Caco-2 (cell line): ENCODE measurements around the gene NR6A1. TPM values are rescaled to one million over a fixed set of nuclear protein-coding genes. Genes with fewer than 3 reads are reported as not detected.

Experiments
- BruUV-seq: library from RNA; stranded (reverse); fragments of 400-500 nt; replicated peaks from 2 replicates; lab custom pipeline; 2021; lab: Mats Ljungman, UMichigan
- CTCF ChIA-PET: fragments of 300-600 bp; sonication (Branson Sonifier 250); formaldehyde crosslinking; loops from one replicate; lab custom pipeline; 2022; ENCODE audit warnings: antibody characterized with exemption; lab: Charles Lee
- POLR2A ChIA-PET: fragments of 300-600 bp; sonication (Branson Sonifier 250); formaldehyde crosslinking; loops from one replicate; lab custom pipeline; 2022; ENCODE audit warnings: antibody characterized with exemption; lab: Charles Lee
- DNase-seq, 2 experiments: peaks; one replicate each; pipeline versions ENCODE4 v3.0.0 to v3.0.0-alpha.2; 2020 to 2022
- H3K27me3 ChIP-seq: replicated peaks from 2 replicates; pipeline ENCODE4 v1.6.0; 2011; ENCODE audit warnings: low read length; ENCODE audit not compliant: control insufficient read depth, insufficient read depth
- H3K36me3 ChIP-seq: 2 replicates; pipeline ENCODE4 v1.5.1; 2011; ENCODE audit warnings: low read length; ENCODE audit not compliant: control insufficient read depth, insufficient read depth
- H3K4me1 ChIP-seq: fragments of 250-450 bp; sonication (Bioruptor Pico); 2 replicates; pipeline ENCODE4 v1.5.1; 2020; ENCODE audit warnings: mild to moderate bottlenecking
- H3K4me3 ChIP-seq: 2 replicates; pipeline ENCODE4 v1.5.1; 2011; ENCODE audit warnings: low read depth, mild to moderate bottlenecking, control low read depth, low read length
- H3K9me3 ChIP-seq: fragments of 250-450 bp; sonication (Bioruptor Pico); 2 replicates; pipeline ENCODE4 v1.5.1; 2020; ENCODE audit warnings: mild to moderate bottlenecking, moderate library complexity
- H3K27ac Mint-ChIP-seq: one replicate; pipeline ENCODE4 v1.8.0; 2022; ENCODE audit warnings: mixed read lengths; ENCODE audit not compliant: unreplicated experiment
- H3K27me3 Mint-ChIP-seq: one replicate; pipeline ENCODE4 v1.8.0; 2022; ENCODE audit warnings: mixed read lengths; ENCODE audit not compliant: insufficient read depth, unreplicated experiment
- H3K36me3 Mint-ChIP-seq: one replicate; pipeline ENCODE4 v1.8.0; 2022; ENCODE audit warnings: mild to moderate bottlenecking, mixed read lengths; ENCODE audit not compliant: insufficient read depth, unreplicated experiment
- H3K4me1 Mint-ChIP-seq: one replicate; pipeline ENCODE4 v1.8.0; 2022; ENCODE audit warnings: low read depth, mixed read lengths; ENCODE audit not compliant: unreplicated experiment
- H3K4me3 Mint-ChIP-seq: one replicate; pipeline ENCODE4 v1.8.0; 2022; ENCODE audit warnings: mild to moderate bottlenecking, moderate library complexity, mixed read lengths; ENCODE audit not compliant: unreplicated experiment
- H3K9me3 Mint-ChIP-seq: one replicate; pipeline ENCODE4 v1.8.0; 2022; ENCODE audit warnings: mixed read lengths; ENCODE audit not compliant: unreplicated experiment
- CTCF ChIP-seq, 2 experiments: fragments of 200-600 bp in 1 of 2; IDR thresholded peaks; 1 replicate in 1 of 2; 2 replicates in 1 of 2; pipeline versions ENCODE4 v1.5.1 to v1.8.0; 2011 to 2022; ENCODE audit warnings: antibody characterized with exemption in 1 of 2, control low read depth in 1 of 2, inconsistent platforms in 1 of 2, low read depth in 1 of 2, low read length in 1 of 2, mild to moderate bottlenecking in 1 of 2, moderate library complexity in 1 of 2; ENCODE audit not compliant: insufficient read depth in 1 of 2, severe bottlenecking in 1 of 2, unreplicated experiment in 1 of 2
- intact Hi-C: fragments of 100-400 bp; cut with micrococcal nuclease; formaldehyde crosslinking; loops from one replicate; pipeline ENCODE4 v1.10.0; 2022; ENCODE audit not compliant: unreplicated experiment
- total RNA-seq: library from RNA; stranded (reverse); gene quantifications from 2 replicates; pipeline ENCODE4 v1.2.3, GENCODE V29; 2022

The NR6A1 gene
- total RNA-seq, 1 experiment from 2014 or later = 33.6 TPM

- Mint-ChIP-seq H3K4me3 (no peak overlapping the region), H3K27ac (no peak overlapping the region), H3K36me3 (no peaks in the 10 kb centered on the region), H3K9me3 (no peaks in the 10 kb centered on the region), H3K4me1 (peaks cover 29% of the 10 kb centered on the region), H3K27me3 (no peaks in the 10 kb centered on the region)
- peaks cover 42% of the 10 kb centered on the region for H3K4me1 ChIP-seq
- intact Hi-C loops = loop anchor here (2.0 to 5.0 kb wide), 2 partner anchors 24 to 37 kb away; no protein-coding TSS in a partner anchor
- H3K9me3 ChIP-seq = no peaks in the 10 kb centered on the region
- DNase-seq = no peak
- ChIA-PET POLR2A (no interaction called here), CTCF (interaction anchor here (0.5 to 1.2 kb wide), 2 partner anchors 42 to 258 kb away, joined by 3 to 8 read pairs; no protein-coding TSS in a partner anchor)
- no peaks in the 10 kb centered on the region for H3K36me3 ChIP-seq
- TF ChIP-seq CTCF (IDR thresholded peaks at IDR 0.05; ENCODE audit: insufficient read depth in 1 of 2, low read depth in 1 of 2, low read length in 1 of 2, severe bottlenecking in 1 of 2, unreplicated experiment in 1 of 2) = no peak
- H3K4me3 ChIP-seq = no peak overlapping the region
- H3K27me3 ChIP-seq = no peaks in the 10 kb centered on the region
- no TSS peak for BruUV-seq
Observed at GRCh38 chr9:124594673-124595072, 176.4 kb downstream of the NR6A1 start.

- Histone ChIP-seq H3K9me3 (no peaks in the 10 kb centered on the region), H3K27me3 (no peaks in the 10 kb centered on the region), H3K36me3 (no peaks in the 10 kb centered on the region), H3K4me3 (no peak overlapping the region), H3K4me1 (peaks cover 42% of the 10 kb centered on the region)
- Mint-ChIP-seq H3K4me1 (peaks cover 29% of the 10 kb centered on the region), H3K27me3 (no peaks in the 10 kb centered on the region), H3K4me3 (no peak overlapping the region), H3K36me3 (no peaks in the 10 kb centered on the region), H3K27ac (no peak overlapping the region), H3K9me3 (no peaks in the 10 kb centered on the region)
- DNase-seq = no peak
- ChIA-PET CTCF (interaction anchor here (1.1 kb wide), 1 partner anchor 42 kb away, joined by 3 read pairs; no protein-coding TSS in a partner anchor), POLR2A (no interaction called here)
- intact Hi-C loops = loop anchor here (2.0 to 5.0 kb wide), 2 partner anchors 23 to 37 kb away; no protein-coding TSS in a partner anchor
- TF ChIP-seq CTCF (IDR thresholded peaks at IDR 0.05; ENCODE audit: insufficient read depth in 1 of 2, low read depth in 1 of 2, low read length in 1 of 2, severe bottlenecking in 1 of 2, unreplicated experiment in 1 of 2) = no peak
- no TSS peak for BruUV-seq
Observed at GRCh38 chr9:124594225-124594624, 176.9 kb downstream of the NR6A1 start.

- H3K4me1 ChIP-seq = peaks cover 42% of the 10 kb centered on the region
- ChIA-PET POLR2A (no interaction called here), CTCF (interaction anchor here (1.1 kb wide), 1 partner anchor 42 kb away, joined by 3 read pairs; no protein-coding TSS in a partner anchor)
- Mint-ChIP-seq H3K9me3 (no peaks in the 10 kb centered on the region), H3K36me3 (no peaks in the 10 kb centered on the region), H3K4me3 (no peak overlapping the region), H3K27ac (no peak overlapping the region), H3K4me1 (peaks cover 29% of the 10 kb centered on the region), H3K27me3 (no peaks in the 10 kb centered on the region)
- no peaks in the 10 kb centered on the region for H3K27me3 ChIP-seq
- H3K4me3 ChIP-seq = no peak overlapping the region
- intact Hi-C loops = loop anchor here (2.0 to 5.0 kb wide), 2 partner anchors 23 to 36 kb away; no protein-coding TSS in a partner anchor
- no TSS peak for BruUV-seq
- no peak for TF ChIP-seq CTCF (IDR thresholded peaks at IDR 0.05; ENCODE audit: insufficient read depth in 1 of 2, low read depth in 1 of 2, low read length in 1 of 2, severe bottlenecking in 1 of 2, unreplicated experiment in 1 of 2)
- no peaks in the 10 kb centered on the region for H3K9me3 ChIP-seq
- H3K36me3 ChIP-seq = no peaks in the 10 kb centered on the region
- no peak for DNase-seq
Observed at GRCh38 chr9:124593651-124594058, 177.5 kb downstream of the NR6A1 start.
